Measurements from ENCODE around the gene URGCP. TPM values are rescaled to one million over a fixed set of nuclear protein-coding genes. Genes with fewer than 3 reads are reported as not detected.
A peak's percentile ranks its signal among the peaks of the same experiment; 100 is the strongest.

Gene URGCP
- polyA plus RNA-seq, 4 donors = 30.0 to 34.5 (median 33.4) TPM

DNA sequence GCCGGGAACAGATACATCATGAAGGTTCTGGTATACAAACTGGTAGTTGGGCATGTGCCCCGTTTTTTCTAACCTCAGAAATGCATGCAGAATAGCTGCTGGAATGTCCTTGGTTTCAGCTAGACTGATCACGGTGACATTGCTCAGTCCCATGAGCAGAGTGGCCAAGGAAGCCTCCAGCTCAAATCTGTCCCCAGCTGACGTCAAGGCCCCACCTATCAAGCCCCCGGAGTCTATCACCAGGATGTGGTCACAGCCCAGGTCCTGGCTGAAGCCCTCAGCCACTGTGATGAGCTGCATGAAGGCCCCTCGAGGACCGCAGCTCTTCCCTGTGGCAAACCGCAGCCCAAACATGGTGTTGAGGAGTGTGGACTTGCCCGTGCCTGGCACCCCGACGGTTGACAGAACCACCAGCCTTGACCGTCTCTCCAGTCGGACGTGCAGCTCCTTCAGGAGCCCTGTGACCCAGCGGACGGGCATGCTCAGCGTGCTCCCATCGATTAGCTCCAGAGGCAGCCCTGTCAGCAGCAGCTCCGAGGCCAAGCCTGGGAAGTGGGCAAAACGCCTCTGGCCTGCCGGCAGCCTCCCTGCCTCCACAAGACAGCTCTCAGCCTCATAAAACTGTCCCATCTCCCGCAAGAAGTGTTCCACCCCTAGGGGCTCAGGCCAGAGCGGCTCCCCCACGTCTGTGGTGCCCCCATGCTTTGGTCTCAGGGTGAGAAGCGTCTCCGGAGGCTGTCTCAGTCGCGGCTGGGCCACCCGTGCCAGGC, 29.2 kb downstream of the URGCP start:
- no peak for DNase-seq (ENCODE audit: low read depth in 4 of 4, low spot score in 3 of 4)

DNA sequence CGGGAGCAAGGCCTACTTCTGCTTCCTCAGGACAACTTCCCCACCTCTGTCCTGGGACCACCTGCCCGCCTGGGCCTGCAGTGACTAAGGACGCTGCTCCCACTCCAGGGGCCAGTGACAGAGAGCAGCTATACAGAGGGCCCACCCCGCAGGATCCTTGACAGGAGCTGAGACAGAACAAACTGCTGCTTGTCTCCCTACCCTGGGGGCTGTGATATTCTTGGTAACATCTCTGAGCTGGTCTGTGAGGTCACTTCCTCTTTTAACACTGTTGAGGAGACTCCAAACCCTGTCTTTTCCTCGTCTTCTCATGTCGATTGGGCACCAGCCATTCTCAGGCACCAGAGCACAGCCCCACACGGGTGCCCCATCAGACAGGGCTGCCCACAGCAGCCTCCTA, 30.2 kb downstream of the URGCP start:
- no peak for DNase-seq (ENCODE audit: low read depth in 4 of 4, low spot score in 3 of 4)

DNA sequence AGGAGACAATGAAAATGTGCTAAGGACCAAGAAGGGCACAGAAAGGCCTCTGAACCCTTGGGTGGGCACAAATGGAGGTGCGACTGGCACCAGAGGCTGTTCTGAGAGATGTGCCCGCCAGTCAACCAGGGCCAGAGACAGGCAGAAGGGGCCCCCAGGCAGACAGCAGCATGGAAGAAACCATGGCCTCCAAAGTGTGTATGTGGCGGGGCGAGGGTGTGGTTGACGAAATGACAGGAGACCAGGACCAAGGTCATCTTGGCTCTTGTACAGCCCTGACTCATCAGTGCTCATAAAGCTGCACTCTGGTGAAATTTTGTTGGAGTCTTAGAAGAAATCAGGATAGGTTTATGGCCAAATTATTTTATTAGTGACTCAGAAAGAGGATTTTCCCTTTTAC, 33.1 kb downstream of the URGCP start:
- no peak for DNase-seq (ENCODE audit: low read depth in 4 of 4, low spot score in 3 of 4)

DNA sequence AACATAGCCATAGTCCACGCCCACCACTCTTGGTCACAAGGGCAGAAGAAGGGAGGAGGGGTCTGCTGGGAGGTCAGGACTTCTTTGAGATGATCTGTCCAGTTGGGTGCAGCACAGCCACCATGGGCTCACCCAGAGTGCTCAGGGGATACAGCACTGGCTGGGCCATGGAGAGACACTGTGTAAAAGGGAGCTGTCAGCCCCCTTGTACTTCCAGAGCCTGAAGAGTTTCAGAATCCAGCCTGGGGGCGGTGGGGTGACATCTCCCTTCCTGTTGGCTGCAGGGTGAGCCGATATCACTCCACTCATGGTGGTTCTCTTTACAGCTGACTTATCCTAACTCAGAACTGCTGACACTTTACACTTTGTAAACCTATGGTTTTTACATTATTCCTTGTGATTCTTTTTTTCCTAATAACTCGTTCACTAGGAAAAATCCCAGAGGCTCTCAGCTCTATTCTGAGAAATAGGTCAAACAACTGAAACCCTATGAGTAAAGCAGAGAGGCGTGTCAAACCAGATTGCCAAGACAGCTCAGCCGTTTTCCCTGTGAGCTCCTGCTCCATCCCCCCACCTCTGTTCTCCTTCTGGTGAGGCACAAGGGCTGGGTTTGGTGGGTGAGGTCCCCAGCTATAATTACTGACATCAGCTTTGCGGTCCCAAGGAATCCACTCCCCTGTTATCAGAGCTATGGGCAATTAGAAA, 33.8 kb downstream of the URGCP start:
- no peak for DNase-seq (ENCODE audit: low read depth in 4 of 4, low spot score in 3 of 4)

DNA sequence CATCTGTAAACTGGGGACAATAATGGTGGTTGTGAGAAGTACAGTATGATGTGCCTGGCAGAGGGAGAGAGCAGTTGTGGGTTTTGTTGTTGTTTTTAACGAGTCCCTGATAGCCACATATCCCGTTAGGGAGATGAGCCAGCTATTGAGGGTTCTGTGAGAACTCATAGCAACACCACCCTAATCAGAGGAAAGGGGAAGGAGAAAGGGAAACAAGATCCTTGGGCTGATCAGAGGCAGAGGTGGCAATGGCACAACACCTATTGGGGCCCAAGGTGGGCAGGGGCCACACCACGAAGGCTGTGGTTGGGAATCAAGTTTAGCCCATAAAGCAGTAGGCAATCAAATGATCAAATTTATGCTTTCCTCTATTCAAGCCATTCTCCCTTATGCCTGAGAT, 35.3 kb downstream of the URGCP start:
- no peak for DNase-seq (ENCODE audit: low read depth in 4 of 4, low spot score in 3 of 4)

DNA sequence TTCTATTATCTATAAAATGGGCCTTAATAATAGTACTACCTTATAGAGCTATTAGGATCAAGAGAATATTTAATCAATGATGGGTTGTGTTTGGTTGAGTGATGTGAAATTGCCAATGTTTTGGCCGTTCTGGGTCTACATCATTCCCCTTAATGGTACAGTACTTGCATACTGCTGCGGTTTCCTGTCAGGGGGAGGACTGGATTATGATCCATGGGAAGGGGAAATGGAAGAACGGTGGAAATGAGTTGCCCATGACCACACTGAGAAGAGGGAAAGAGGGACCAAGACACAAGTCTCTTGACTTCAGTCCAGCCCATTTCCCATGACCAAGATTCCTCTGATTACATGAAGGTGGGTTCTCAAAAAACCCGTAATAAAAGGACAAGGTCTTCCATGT, 36.1 kb downstream of the URGCP start:
- DNase-seq (ENCODE audit: low read depth in 4 of 4, low spot score in 3 of 4) = no peak

DNA sequence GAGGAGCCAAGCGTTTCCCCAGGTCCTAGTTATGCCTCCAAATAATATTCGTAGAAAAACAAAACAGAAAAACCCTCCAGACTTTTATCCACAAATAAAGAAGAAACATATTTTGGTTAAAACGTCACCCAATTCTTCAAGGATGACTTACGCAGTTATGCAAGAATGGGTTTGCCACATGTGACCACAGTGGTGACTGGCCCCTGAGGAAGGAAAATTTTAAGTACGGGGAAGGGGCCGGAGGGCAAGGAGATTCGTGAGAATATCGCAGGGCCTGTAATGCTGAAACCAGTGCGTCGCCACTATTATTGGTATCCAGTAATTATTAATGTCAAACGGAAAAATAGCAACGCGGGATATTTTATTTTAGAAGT, 36.5 kb downstream of the URGCP start:
- no peak for DNase-seq (ENCODE audit: low read depth in 4 of 4, low spot score in 3 of 4)

DNA sequence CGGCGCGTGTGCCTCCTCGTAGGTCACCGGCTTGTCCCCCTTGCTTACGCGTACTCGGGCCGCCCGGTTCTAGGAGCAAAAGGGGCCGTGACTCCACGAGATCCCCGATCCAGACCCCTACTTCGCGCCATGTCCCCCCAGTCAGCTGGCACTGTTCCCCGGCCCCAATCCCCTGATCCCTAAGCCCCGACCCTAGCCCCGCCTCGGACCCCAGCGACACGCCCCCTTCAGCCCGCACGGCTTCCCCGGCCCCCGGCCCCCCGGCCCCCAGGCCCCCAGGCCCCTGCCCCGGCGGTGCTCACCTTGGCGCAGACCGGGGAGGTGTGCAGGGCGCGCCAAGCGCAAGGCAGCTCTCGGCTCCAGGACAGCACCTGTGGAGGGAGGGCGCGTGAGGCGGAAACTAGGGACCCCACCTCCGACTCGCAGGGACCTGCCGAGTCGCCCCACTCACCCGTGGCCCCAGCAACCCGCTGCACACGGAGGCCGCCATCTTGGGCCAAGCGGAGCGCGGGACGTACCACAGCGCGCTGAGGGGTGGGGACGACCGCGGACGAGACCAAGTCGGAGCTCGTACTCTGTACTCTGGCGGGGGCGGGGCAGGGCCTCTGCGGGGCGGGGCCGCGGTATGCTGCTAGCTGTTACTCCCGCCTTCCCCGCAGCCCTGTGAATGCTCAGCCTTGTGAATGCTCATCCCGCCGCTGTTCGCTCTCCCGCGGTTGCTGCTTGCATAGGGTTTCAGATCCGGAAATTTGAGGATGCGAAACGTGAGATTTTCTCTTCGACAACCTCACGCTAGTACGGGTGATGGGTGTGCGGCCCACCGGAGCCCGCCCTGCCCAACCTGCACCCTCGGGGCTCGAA, 37.2 kb downstream of the URGCP start, which contains the start of gene MRPS24:
TSS of gene MRPS24 (minus strand) at position 512 of the 861 bp plus-strand sequence. CDS start at position 490, 22 bp downstream.
- peak; percentile 87 to 90 (median 89) for DNase-seq (ENCODE audit: low read depth in 4 of 4, low spot score in 3 of 4)

DNA sequence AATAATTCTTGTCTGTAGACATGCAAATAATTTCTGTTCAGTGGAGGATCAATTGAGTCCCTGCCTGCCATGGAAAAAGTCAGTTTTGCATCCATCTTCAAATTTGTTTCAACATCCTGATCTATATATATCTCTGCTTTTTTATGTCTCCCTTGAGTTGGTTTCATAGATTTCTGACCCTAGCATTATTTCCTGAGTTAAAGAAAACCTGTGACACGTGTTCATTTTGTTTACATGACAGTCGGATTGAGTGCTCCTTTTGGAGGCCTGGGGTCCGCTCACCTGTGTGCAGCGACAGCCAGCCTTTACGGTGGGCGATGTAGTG, 37.8 kb downstream of the URGCP start:
- DNase-seq (ENCODE audit: low read depth in 4 of 4, low spot score in 3 of 4) = no peak

DNA sequence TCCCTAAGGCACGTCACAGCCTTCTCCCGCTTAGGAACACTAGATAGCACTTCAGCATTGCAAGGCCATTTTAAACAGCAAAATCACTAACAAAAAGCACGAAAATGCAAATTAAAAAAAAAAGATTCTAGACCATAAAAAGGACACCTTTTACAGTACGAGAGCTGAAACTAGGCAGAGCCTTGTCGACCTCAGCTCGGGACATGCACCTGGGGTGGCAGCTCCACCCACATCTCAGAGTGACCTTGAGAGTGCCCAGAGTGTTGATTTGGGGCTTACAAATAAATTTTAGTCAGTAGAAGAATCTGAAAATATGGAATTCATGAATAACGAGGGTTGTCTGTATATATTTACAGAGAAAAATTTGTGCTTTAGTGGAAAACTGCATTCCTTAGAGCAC, 38.2 kb downstream of the URGCP start:
- no peak for DNase-seq (ENCODE audit: low read depth in 4 of 4, low spot score in 3 of 4)

DNA sequence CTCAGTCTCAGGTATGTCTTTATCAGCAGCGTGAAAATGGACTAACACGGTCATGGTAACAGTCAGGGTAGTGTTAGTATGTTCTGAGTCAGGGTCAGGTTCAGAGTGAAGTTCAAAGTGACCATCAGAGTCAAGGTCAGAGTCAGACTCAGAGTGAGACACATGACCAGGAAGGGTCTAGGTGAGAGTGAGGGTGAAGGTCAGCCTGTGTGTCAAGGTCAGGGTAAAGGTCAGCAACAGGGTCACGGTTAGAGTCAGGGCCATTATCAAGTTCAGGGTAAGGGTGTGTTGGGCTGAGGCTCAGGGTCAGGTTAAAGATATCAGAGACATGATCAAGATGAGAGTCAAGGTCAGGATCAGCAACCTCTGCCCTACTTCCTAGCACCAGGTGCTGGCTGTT, 41.1 kb downstream of the URGCP start:
- no peak for DNase-seq (ENCODE audit: low read depth in 4 of 4, low spot score in 3 of 4)

DNA sequence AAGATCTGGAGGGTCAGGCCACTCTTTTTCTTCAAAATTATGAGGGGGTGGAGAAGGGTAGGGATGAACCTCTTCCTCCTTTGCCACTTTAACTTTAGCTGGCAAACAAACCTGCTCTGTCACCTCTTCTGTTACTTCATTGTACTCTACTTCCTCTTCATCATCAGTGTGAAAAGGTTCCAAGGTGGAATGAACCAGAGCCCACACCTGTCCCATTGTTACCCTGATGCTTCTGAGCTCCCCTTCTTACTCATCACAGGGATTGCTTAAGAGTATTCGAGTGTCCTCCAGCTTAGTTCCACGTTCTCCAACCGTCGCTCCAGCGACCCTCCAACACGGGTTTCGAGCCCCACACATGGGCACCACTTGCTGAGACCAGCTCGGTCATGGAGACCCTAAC, 42.3 kb downstream of the URGCP start:
- no peak for DNase-seq (ENCODE audit: low read depth in 4 of 4, low spot score in 3 of 4)

DNA sequence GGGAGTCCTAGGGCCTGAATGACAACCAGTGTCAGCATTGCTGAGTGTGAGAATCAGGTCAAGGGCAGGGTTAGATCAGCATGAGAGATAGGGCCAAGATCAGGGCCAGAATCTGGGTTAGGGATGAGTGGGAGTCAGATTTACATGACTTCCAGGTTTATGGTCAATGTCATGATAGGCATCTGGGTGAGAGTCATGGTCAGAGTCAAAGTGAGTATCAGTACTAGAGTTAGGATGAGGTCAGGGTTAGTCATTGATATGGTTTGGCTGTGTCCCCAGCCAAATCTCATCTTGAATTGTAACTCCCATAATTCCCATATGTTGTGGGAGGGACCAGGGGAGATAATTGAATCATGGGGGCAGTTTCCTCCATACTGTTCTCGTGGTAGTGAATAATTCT, 49.4 kb downstream of the URGCP start:
- DNase-seq (ENCODE audit: low read depth in 4 of 4, low spot score in 3 of 4) = no peak

DNA sequence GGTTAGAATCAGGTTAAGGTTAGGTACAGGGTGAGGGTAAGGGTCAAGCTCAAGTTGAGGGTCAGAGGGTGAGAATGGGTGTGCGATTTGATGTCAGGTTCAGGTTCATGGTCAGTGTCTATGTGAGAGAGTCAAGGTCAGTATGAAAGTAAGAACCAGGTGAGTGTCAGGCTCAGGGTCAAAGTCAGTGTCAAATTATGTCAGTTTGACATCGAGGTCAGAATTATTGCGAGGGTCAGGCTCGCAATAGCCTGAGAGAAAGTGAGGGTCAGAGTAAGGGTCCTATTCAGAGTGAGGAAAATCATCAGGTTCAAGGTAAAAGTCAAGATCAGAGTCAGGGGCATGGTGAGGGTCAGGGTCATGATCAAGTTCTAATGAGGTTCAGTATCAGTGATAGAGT, 50.1 kb downstream of the URGCP start:
- no peak for DNase-seq (ENCODE audit: low read depth in 4 of 4, low spot score in 3 of 4)

DNA sequence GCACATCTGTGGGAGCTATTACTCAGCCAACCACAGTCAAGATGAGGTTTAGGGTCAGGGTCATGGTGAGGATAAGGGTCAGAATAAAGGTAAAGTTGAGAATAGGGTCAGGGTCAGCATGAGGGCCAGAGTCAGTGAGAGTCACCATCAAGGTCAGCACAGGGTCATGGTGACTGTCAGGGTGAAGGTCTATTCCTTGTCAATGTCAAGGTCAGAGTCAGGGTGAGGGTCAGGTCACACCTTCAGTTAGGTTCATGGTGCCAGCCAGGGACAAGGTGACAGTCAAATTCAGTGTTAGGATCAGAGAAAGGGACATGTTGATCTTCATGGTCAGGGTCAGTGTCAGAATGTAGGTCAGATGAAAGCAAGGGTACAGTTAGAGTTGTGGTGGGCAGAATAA, 51.2 kb downstream of the URGCP start:
- DNase-seq (ENCODE audit: low read depth in 4 of 4, low spot score in 3 of 4) = no peak

DNA sequence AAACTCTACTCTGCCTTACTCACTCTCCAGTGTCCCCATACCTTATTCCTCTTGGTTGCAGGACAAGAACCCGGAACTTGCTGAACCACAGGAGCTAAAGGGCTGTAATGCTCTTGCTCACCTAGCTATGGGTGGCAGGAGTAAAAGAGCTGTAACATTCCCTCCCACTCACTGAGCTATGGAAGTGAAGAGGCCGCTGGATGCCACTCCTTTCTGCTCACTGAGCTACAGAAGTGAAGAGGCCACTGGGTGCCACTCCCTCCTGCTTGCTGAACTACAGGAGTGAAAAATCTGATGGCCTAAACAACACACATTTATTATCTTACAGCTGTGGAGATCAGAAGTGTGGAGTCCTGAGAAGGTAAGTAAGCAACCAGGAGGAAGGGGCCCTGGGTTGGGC, 54.6 kb downstream of the URGCP start:
- no peak for DNase-seq (ENCODE audit: low read depth in 4 of 4, low spot score in 3 of 4)

DNA sequence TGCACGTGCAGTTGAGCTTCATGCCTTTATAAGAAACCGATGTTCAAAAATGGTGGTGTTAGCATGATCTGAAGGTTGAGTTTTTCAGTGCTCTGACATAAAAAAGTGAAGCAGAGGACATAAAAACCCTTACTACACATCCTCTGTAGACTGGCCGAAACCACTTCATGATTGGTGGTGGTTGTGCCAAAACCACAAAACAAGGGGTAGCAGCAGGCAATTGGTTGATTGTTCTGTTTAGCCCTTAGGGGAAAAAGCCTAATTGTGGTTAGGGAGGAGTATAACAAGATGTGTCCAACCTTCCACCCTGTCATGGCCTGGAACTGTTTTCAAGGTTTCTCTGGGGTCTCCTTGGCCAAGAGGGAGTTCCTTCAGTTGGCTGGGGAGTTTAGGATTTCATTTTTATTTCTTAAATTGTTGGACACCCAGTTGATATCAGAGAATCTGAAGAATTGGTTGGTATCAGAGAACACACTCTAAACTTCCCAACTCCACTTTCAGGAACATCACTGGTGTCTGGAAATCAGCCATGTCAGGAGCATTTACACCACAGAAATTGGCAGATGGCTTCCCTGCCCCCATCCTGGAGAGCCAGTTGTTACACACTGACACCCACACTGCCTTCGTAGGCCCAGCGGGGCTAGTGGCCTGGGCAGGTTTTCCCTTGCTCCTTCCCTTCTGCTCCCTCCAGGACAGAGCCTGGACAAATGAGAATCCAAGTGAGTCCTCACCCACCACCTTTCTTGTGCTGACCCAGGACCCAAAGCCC, 55.9 kb downstream of the URGCP start:
- DNase-seq (ENCODE audit: low read depth in 4 of 4, low spot score in 3 of 4) = no peak

DNA sequence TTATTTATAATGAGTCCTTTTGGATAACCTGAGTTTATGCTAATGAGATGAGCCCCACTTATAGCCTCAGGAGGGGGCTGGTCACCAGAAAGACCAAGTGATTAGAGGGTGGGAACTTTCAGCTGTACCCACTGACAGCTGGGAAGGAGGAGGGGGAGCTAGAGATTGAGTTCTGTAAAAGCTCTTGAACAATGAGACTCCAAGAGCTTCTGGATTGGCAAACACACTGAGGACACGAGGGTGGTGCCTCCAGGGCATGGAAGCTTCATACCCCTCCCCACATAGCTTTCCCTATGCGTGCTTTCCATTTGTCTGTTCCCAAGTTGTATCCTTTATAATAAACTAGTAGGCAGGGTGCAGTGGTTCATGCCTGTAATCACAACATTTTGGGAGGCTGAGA, 57.3 kb downstream of the URGCP start:
- DNase-seq (ENCODE audit: low read depth in 4 of 4, low spot score in 3 of 4) = no peak

DNA sequence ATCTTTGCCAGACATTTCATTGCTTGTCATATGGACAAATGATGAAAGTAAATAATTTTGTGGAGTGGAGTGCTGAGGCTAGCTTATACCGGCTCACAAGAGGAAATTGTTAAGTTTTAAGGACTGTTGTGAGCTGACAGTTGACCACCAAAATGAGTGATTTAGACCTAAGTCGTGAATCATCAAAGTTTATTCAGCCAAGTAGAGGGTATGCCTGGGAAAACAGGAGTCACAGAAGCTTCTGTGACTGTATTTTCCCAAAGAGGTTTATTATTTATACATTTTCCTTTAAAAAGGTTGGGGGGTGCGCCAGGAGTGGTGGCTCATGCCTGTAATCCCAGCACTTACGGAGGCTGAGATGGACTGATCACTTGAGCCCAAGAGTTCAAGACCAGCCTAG, 58.9 kb downstream of the URGCP start:
- no peak for DNase-seq (ENCODE audit: low read depth in 4 of 4, low spot score in 3 of 4)

DNA sequence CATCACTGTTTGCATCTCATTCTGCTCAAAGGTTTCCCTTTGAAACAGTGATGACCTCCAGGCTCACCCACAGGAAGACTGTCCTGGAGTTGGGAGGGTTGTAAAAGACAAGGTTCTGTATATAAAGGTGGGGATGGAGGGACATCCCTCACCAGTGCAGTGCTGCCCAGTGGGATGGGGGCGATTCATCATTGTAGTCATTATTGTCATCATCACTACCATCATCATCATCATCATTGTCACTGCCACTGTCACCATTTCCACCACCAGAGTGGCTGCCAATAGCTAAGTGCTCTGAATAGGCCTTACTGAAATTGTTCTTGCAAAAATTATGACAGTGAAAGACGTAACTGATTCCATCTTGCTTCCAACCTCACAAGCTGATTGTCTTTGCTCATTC, 61.7 kb downstream of the URGCP start:
- no peak for DNase-seq (ENCODE audit: low read depth in 4 of 4, low spot score in 3 of 4)

DNA sequence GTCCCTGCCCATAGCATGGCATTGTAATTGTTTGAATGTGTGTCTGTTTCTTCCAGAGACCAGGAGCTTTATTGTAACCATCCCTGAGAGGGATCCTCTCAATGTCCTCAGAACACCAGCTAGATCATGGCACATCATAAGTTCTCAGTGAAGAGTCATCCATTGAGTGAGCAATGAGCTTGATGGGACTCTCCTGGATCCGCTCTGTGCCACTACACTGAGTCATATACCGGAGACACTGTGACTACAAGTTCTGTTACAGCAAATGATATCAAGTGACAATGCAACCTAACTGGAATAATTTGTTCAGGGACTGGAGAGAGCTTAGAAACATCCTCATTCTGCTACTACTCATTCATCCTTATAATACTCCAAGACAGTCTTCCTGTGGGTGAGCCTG, 62.1 kb downstream of the URGCP start:
- DNase-seq (ENCODE audit: low read depth in 4 of 4, low spot score in 3 of 4) = no peak
